Stimulated activated CD4-positive, alpha-beta T cell treated with anti-CD3 and anti-CD28 coated beads, Interleukin-4, amount 100 ng/mL, for 4 hours (primary cell): ENCODE measurements around the gene SRPK2.
"Not testable (repeated sequence)": the region's sequence is repeated elsewhere in the genome, so short reads cannot be mapped to it uniquely, and the experiment has no call there.

ENCODE experiments used
- DNase-seq, 2 experiments: peaks; one replicate each; pipeline ENCODE4 v3.0.0-alpha.2; 2020

Gene SRPK2

DNA sequence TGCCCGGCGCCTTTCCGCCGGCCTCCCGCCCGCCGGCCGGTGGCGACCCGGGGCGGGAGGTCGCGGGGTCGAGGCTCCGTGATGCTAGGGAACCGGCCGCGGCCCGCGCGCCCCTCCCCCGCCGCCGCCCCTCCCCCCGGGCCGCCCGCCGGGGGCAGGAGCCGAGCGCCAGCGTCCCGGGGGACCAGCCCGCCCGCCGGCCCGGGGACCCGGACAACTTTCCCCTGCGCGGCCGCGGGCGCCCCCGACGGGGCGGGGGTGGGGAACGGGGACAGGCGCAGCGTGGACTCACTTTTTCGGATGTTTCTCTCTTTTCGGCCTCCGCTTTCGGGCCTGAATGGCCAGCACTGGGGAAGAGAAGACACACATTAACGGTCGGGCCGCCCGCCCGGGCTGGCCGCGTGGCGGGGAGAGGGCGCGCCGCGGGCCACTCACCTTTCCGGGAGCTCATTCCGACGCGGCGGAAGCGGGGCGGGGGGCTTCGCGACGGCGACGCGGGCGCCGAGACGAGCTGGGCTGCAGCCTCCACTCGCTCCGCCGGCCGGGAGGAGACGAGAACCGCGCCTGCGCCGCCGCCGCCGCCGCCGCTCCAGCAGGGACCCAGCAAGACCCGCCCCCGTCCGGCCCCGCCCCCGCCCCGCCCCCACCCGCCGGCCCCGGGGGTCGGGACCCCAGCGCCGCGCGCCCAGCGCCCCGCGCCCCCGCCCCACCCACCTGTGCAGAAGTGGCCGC is at the start of gene SRPK2:
SRPK2 (minus strand) TSS at position 566 of the 732 bp plus-strand sequence.
- DNase-seq: peak; percentile 72 to 76

DNA sequence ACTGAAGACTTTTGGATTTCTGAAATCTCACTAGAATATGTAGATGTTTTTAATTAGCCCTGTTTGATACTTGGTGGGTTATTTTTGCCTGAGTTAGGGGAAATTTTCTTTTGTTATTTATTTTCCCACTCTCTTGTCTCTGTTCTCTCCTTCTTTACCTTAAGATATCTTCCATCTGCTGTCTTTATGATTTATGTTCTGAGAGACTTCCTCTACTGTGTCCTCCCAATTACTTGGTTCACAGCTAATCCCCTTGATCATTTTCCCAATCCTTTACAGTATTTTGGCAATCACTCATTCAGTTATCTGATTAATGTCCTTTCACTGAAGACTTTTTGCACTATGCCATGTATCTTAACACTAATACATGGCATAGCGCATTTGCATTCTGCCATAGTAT is 49.5 kb upstream of the SRPK2 start:
- DNase-seq: no peak

DNA sequence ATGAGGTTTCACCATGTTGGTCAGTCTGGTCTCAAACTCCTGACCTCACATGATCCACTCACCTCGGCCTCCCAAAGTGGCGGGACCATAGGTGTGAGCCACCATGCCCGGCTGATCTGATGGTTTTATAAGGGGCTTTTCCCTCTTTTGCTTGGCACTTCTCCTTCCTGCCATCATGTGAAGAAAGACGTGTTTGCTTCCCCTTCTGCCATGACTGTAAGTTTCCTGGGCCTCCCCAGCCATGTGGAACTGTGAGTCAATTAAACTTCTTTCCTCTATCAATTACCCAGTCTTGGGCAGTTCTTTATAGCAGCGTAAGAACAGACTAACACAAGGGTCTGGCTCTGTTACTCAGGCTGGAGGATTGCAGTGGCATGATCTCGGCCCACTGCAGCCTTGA is 48.6 kb upstream of the SRPK2 start:
- not testable (repeated sequence) for DNase-seq

GRCh38 chr7:105429746-105430612 is 41.3 kb upstream of the SRPK2 start:
- peak; percentile 20 to 34 for DNase-seq

GRCh38 chr7:105426606-105427146 is 38.0 kb upstream of the SRPK2 start:
- no peak for DNase-seq

GRCh38 chr7:105423987-105424386 is 35.3 kb upstream of the SRPK2 start:
- no peak for DNase-seq

DNA sequence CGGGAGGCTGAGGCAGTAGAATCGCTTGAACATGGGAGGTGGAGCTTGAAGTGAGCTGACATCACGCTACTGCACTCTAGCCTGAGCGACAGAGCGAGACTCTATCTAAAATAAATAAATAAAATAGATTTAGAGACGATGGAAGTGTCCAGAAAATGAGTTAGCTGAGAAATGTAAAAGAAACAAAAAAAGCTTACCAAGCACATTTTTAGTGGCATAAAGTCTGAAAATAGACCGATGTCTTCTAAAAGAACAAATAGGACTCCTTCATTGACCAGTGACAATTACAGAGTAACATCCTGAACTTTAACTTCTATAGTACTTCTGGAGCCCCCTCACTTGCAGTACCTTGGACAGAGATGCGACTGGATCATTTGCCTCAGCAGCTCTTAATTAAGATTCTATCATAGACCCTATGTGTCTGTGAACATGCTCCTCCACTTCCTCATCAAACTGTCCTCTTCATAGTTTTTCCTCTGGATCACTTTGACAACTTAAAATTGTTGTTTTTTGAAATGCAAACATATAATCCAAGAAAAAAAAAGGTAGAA is 25.2 kb upstream of the SRPK2 start:
- DNase-seq: no peak

DNA sequence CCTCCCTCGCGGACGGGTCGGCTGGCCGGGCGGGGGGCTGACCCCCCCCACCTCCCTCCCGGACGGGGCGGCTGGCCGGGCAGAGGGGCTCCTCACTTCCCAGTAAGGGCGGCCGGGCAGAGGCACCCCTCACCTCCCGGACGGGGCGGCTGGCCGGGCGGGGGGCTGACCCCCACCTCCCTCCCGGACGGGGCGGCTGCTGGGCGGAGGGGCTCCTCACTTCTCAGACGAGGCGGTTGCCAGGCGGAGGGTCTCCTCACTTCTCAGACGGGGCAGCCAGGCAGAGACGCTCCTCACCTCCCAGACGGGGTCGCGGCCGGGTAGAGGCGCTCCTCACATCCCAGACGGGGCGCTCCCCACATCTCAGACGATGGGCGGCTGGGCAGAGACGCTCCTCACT is 22.1 kb upstream of the SRPK2 start:
- not testable (repeated sequence) for DNase-seq

GRCh38 chr7:105409775-105410174 is 21.1 kb upstream of the SRPK2 start:
- not testable (repeated sequence) for DNase-seq

DNA sequence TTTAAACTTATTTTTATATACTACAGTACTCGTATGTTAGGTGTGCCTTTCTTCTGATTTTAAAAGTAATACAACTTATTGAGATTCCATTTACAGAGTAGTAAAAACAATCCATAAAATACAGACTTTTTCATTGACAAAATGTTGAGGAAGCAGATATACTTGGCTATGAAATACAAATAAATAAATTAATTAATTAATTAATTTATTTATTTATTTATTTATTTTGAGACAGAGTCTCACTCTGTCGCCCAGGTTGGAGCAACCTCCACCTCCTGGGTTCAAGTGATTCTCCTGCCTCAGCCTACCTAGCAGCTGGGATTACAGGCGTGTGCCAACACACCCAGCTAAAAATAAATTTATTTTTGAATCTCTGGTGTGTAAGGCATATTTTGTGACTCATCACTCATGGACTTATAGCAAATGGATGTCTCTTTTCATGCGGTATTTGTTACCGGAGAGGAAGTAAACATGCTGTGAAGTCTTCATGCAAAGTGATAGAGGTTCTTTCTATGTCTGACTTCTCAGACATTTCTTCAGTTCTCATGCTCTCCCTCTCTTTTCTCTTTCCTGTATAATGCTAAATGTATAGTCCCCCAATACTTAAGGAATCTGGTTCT is 20.2 kb upstream of the SRPK2 start:
- no peak for DNase-seq

GRCh38 chr7:105403128-105403527 is 14.4 kb upstream of the SRPK2 start:
- DNase-seq: no peak

- no peak for DNase-seq
Observed at GRCh38 chr7:105402221-105403095, 13.7 kb upstream of the SRPK2 start.

- DNase-seq: no peak
Observed at GRCh38 chr7:105399043-105399725, 10.5 kb upstream of the SRPK2 start.

GRCh38 chr7:105396566-105396965 is 7.8 kb upstream of the SRPK2 start:
- DNase-seq: no peak

- DNase-seq: no peak
Observed at GRCh38 chr7:105391429-105391828, 2.7 kb upstream of the SRPK2 start.

DNA sequence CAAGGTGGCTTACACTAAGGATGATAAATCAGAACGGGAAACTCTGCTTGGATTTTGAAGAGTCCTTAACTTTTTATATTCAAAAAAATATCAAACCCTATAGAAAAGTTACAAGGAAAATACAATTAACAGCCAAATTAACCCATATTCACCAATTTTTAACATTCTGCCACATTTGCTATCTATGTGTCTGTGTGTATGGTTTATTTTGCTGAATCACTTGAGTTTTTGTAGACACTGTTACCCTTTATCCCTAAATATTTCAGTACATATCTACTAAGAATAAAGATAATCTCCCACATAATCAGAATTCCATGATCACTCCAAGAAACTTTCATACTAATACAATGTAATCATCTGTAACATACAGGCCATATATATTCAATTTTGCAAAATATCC is 1.2 kb upstream of the SRPK2 start:
- DNase-seq: no peak

DNA sequence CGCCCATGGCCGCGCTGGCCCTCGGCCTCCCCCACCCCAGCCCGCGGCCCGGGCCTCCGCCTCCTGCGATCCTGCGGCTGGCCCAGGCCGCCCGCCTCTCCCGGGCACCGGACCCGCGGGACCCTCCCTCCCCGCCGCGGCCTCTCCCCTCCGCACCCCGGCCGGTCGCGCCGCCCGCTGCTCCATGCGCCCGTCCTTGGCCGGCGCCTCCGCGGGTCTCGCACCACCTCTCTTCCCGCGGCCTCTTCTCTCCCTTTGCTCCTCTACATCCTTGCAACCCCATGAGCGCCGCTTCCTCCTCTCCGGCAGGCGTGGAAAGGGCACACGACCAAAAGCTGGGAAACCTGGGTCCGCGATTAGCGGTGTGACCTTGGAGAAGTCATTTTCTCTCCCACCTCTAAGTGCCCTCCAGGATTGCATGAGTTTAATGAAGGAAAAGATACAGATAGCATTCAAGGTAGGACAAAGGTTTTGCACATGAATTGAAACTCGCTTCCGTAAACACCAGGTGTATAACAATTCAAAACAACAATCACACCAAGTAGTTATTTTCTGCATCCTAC is 448 bp upstream of the SRPK2 start:
- no peak for DNase-seq

- DNase-seq: peak; percentile 36 to 42
Observed at GRCh38 chr7:105387508-105388355, 989 bp downstream of the SRPK2 start.

DNA sequence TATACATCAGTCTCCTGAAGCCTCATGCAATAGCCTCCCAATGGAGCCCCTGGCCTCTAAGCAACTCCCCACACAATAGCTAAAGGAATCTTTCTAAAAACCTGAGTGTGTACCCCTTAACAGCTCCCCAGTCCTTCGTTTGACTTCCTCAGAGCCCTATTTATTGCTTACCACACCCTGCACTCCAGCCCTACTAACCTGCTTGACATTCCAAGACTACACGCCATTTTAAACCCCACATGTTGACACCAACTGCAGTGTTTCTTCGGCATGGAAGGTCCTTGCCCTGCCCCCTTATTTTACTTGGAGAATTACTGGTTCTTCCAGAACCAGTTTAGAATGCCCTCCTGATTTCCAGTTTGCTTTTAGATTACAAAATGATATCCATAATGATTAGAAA is 10.8 kb downstream of the SRPK2 start:
- DNase-seq: no peak

DNA sequence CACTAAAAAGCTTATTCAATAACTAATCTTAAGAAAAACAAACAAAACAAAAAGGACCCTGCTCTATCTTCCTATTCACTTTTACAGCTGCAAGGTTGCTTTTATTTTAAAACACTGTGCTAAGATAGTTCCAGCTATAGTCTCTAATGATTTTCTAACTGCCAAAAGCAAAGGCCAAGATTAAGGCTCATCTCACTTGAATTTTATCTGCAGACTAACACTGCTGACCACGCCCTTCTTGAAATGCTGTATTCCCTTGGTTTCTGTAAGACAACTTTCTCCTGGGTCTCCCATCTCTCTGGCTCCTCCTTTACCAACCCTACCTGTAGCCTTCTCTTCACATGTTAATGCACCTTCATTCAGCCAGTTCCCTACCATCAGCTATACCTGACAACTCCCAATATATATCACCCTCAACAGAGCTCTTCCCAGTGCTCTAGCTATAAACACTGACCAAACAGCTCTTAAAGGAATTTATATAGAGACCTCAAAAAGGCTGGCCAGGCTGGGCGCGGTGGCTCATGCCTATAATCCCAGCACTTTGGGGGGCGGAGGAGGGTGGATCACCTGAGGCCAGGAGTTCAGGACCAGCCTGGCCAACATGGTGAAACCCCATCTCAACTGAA is 11.7 kb downstream of the SRPK2 start:
- no peak for DNase-seq
